ENCODE data around the gene CYGB. TPM values are rescaled to one million over a fixed set of nuclear protein-coding genes. Genes with fewer than 3 reads are reported as not detected.
A peak's percentile ranks its signal among the peaks of the same experiment; 100 is the strongest.

CYGB gene
- total and polyA plus RNA-seq, 2 of the 13 experiments (the other 11 are each of a cell fraction or from before 2014, with no cell fraction given), result 18.9 to 27.1 TPM

DNA sequence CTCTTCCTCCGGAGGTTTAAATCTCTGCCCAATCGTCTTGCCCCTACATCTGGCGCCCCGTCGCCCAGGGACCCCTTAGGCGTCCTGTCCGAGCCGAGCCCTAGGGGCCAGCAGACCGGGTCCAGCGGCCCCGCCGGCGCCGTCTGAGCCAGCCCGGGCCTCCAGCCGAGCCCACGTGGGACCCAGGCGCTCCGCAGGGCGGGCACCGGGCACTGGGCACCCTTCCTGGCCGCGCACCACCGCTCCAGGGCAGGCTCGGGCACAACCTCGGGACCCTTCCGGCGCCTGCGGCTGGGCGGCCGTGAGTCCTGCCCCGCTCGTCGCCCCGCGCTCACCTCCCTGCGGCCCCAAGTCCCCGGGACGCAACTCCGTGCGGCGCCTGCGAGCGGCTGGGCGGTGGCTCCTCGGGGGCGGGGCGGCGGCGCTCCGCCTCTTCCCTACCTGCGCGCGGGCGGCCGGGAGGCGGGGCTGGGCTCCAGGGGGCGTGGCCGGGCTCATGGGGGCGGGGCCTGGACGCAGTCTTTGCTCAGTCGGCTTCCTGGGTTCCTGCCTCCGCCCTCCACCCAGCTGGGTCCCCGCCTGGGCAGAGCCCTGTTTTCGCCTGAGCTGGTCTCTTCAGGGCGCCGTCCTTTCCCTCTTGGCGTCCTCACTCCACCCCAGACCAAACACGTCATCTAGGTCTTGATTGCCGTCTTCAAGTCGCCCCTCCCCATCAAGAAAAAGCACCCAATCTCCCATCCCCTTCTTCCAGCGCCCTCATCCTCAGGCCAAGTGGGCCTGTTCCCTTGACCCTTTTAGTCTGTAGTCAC, 36.3 kb downstream of the CYGB start, which contains the start of gene RHBDF2 (continued):
- TF ChIP-seq TRIM22 (IDR thresholded peaks at IDR 0.05), result no peak
- TF ChIP-seq, protein P1, sequence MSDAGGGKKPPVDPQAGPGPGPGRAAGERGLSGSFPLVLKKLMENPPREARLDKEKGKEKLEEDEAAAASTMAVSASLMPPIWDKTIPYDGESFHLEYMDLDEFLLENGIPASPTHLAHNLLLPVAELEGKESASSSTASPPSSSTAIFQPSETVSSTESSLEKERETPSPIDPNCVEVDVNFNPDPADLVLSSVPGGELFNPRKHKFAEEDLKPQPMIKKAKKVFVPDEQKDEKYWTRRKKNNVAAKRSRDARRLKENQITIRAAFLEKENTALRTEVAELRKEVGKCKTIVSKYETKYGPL (CRISPR knock-in tag; IDR thresholded peaks at IDR 0.05), result no peak
- TF ChIP-seq NFKB2 (CRISPR knock-in tag; IDR thresholded peaks at IDR 0.05; ENCODE audit: borderline replicate concordance), result no peak
- no peak for TF ChIP-seq ZNF292 (CRISPR knock-in tag; IDR thresholded peaks at IDR 0.05; ENCODE audit: borderline replicate concordance, low read depth)
- TF ChIP-seq ZNF879 (CRISPR knock-in tag; IDR thresholded peaks at IDR 0.05), result peak; percentile 37; the same call in 1 of the 2 replicates
- no peak for TF ChIP-seq CENPX (CRISPR knock-in tag; IDR thresholded peaks at IDR 0.05)
- TF ChIP-seq ATRX (CRISPR knock-in tag; IDR thresholded peaks at IDR 0.05; ENCODE audit: borderline replicate concordance), result no peak
- TF ChIP-seq TBX2 (CRISPR knock-in tag; IDR thresholded peaks at IDR 0.05; ENCODE audit: borderline replicate concordance), result no peak; the same call in 1 of the 2 replicates
- TF ChIP-seq, protein P2, sequence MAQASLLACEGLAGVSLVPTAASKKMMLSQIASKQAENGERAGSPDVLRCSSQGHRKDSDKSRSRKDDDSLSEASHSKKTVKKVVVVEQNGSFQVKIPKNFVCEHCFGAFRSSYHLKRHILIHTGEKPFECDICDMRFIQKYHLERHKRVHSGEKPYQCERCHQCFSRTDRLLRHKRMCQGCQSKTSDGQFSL (CRISPR knock-in tag; IDR thresholded peaks at IDR 0.05), result no peak
- TF ChIP-seq NFKBIZ (CRISPR knock-in tag; IDR thresholded peaks at IDR 0.05), result 0 out of 2 replicates have a peak, but pooled peaks have one; percentile 50
- TF ChIP-seq, protein P3, sequence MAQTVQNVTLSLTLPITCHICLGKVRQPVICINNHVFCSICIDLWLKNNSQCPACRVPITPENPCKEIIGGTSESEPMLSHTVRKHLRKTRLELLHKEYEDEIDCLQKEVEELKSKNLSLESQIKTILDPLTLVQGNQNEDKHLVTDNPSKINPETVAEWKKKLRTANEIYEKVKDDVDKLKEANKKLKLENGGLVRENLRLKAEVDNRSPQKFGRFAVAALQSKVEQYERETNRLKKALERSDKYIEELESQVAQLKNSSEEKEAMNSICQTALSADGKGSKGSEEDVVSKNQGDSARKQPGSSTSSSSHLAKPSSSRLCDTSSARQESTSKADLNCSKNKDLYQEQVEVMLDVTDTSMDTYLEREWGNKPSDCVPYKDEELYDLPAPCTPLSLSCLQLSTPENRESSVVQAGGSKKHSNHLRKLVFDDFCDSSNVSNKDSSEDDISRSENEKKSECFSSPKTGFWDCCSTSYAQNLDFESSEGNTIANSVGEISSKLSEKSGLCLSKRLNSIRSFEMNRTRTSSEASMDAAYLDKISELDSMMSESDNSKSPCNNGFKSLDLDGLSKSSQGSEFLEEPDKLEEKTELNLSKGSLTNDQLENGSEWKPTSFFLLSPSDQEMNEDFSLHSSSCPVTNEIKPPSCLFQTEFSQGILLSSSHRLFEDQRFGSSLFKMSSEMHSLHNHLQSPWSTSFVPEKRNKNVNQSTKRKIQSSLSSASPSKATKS (CRISPR knock-in tag; IDR thresholded peaks at IDR 0.05), result no peak
- TF ChIP-seq ZNF598 (CRISPR knock-in tag; IDR thresholded peaks at IDR 0.05; ENCODE audit: borderline replicate concordance), result 0 out of 2 replicates have a peak, but pooled peaks have one; percentile 38
- TF ChIP-seq ZFP36L2 (CRISPR knock-in tag; IDR thresholded peaks at IDR 0.05), result no peak
- TF ChIP-seq ZBTB20 (CRISPR knock-in tag; IDR thresholded peaks at IDR 0.05; ENCODE audit: borderline replicate concordance, low read depth), result no peak; the same call in 1 of the 2 replicates
- TF ChIP-seq KLF6 (CRISPR knock-in tag; IDR thresholded peaks at IDR 0.05), result peak; percentile 65; the same call in 1 of the 2 replicates
- 0 out of 2 replicates have a peak, but pooled peaks have one; percentile 4 for TF ChIP-seq FOXA3 (CRISPR knock-in tag; IDR thresholded peaks at IDR 0.05)
- 0 out of 2 replicates have a peak, but pooled peaks have one; percentile 75 for TF ChIP-seq ZNF713 (CRISPR knock-in tag; IDR thresholded peaks at IDR 0.05)
- TF ChIP-seq HNF1A (IDR thresholded peaks at IDR 0.05; ENCODE audit: low read depth), result no peak
- peak; percentile 5; the same call in 1 of the 2 replicates for TF ChIP-seq HNF1A (CRISPR knock-in tag; IDR thresholded peaks at IDR 0.05; ENCODE audit: borderline replicate concordance)
- 0 out of 2 replicates have a peak, but pooled peaks have one; percentile 71 for TF ChIP-seq KLF13 (CRISPR knock-in tag; IDR thresholded peaks at IDR 0.05)
